ENCODE data around the gene ARID1B. TPM values are rescaled to one million over a fixed set of nuclear protein-coding genes. Genes with fewer than 3 reads are reported as not detected.

The ARID1B gene
- total RNA-seq, 1 donor from 2014 or later: 101 TPM

DNA sequence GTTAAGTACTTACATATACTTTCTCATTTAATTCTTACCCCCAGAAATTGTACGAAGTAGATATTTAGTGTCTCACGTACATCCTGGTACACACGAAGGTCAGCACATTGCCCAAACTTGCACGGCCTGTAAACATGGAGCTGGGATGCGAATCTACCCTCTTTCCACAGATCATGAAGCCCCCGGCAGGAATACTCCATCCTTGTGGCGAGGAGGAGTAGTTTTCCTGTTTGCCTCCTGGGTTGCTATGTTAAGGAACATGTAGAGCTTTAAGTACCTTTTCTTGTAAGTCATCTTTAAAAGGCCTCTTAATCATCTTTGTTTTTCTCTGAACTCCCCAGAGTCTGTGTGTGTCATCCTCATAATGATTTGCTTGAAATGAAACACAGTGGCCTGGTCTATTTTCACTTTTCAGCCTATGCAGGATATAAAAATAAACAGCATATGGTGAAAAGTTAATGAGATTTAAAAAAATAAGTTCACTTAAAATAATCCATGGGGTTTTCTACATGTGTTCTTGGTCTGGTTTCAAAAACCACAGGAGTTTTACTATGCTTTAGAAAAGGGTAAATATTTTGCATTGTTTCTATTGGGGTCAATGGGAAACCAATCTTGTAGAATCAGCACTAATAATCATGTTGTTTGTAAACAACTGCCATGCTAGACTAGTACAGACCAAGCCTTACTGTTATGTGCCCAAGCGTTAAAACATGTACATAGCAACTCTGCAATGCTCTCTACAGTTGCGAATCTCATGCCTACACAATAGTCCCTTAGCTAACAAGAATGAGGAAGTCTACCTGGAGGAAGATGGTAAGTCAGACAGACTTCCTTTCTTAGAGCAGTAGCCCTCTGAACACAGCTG lies 9.3 kb upstream of the ARID1B start:
- no peak overlapping the region for H3K27ac Mint-ChIP-seq (ENCODE audit: unreplicated experiment)
- H3K9me3 Mint-ChIP-seq: no peaks in the 10 kb centered on the region
- no peaks in the 10 kb centered on the region for H3K27me3 Mint-ChIP-seq (ENCODE audit: low read depth)
- TF ChIP-seq CTCF (conservative IDR thresholded peaks at IDR 0.05): no peak
- DNase-seq (ENCODE audit: low read depth, low spot score): no peak
- H3K4me1 Mint-ChIP-seq: no peaks in the 10 kb centered on the region
- no peak overlapping the region for H3K4me3 Mint-ChIP-seq
- no peaks in the 10 kb centered on the region for H3K36me3 Mint-ChIP-seq (ENCODE audit: low read depth)

DNA sequence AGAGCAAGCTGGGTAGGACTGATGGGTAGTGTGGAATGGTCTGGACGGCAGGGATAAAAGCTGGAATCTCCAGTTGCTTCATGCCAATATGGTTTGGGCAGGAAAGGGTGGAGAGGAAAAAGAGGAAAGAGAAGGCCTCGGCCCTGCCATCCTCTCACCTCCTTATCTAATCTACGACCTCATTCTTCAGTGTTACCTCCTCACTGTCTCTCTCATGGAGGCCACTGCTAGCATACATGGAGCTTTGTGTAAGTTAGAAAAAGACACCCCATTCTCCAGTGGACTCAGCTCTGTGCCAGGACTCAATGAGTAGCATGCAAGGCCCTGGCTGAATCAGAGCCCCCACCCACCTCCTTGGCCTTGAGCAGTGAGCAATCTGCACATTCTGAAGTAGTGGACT lies 6.1 kb upstream of the ARID1B start:
- Mint-ChIP-seq H3K9me3 (no peaks in the 10 kb centered on the region), H3K4me1 (peaks cover 29% of the 10 kb centered on the region), H3K36me3 (ENCODE audit: low read depth) (no peaks in the 10 kb centered on the region), H3K27ac (ENCODE audit: unreplicated experiment) (no peak overlapping the region), H3K4me3 (no peak overlapping the region), H3K27me3 (ENCODE audit: low read depth) (peaks cover 11% of the 10 kb centered on the region)
- TF ChIP-seq CTCF (conservative IDR thresholded peaks at IDR 0.05): no peak
- no peak for DNase-seq (ENCODE audit: low read depth, low spot score)

GRCh38 chr6:156771761-156772160 lies 5.4 kb upstream of the ARID1B start:
- no peak for TF ChIP-seq CTCF (conservative IDR thresholded peaks at IDR 0.05)
- no peak overlapping the region for H3K4me3 Mint-ChIP-seq
- H3K27ac Mint-ChIP-seq (ENCODE audit: unreplicated experiment): no peak overlapping the region
- no peak for DNase-seq (ENCODE audit: low read depth, low spot score)
- no peaks in the 10 kb centered on the region for H3K36me3 Mint-ChIP-seq (ENCODE audit: low read depth)
- no peaks in the 10 kb centered on the region for H3K9me3 Mint-ChIP-seq
- peaks cover 35% of the 10 kb centered on the region for H3K4me1 Mint-ChIP-seq
- peaks cover 15% of the 10 kb centered on the region for H3K27me3 Mint-ChIP-seq (ENCODE audit: low read depth)

GRCh38 chr6:156773476-156773875 lies 3.7 kb upstream of the ARID1B start:
- Mint-ChIP-seq H3K36me3 (ENCODE audit: low read depth) (peaks cover 2% of the 10 kb centered on the region), H3K9me3 (no peaks in the 10 kb centered on the region), H3K27me3 (ENCODE audit: low read depth) (peaks cover 18% of the 10 kb centered on the region), H3K4me3 (peak overlapping the region; percentile 82), H3K4me1 (peaks cover 37% of the 10 kb centered on the region), H3K27ac (ENCODE audit: unreplicated experiment) (no peak overlapping the region)
- no peak for TF ChIP-seq CTCF (conservative IDR thresholded peaks at IDR 0.05)
- DNase-seq (ENCODE audit: low read depth, low spot score): no peak

- Mint-ChIP-seq H3K4me1 (peaks cover 37% of the 10 kb centered on the region), H3K36me3 (ENCODE audit: low read depth) (peaks cover 2% of the 10 kb centered on the region), H3K27ac (ENCODE audit: unreplicated experiment) (no peak overlapping the region), H3K27me3 (ENCODE audit: low read depth) (peaks cover 18% of the 10 kb centered on the region), H3K4me3 (peak overlapping the region; percentile 82), H3K9me3 (no peaks in the 10 kb centered on the region)
- TF ChIP-seq CTCF (conservative IDR thresholded peaks at IDR 0.05): no peak
- DNase-seq (ENCODE audit: low read depth, low spot score): no peak
These were observed 3.0 kb upstream of the ARID1B start for GRCh38 chr6:156773935-156774852.

Data from neural crest cell (in vitro differentiated cells).